NCI-H146 (cell line): ENCODE results near the gene DTNB.
"Not testable (repeated sequence)": the region's sequence is repeated elsewhere in the genome, so short reads cannot be mapped to it uniquely, and the experiment has no call there.

Experiments
- DNase-seq: peaks from one replicate; lab custom pipeline; 2025; lab: John Stamatoyannopoulos, UW

DTNB gene

GRCh38 chr2:25418944-25419677 lies 254.3 kb downstream of the DTNB start:
- no peak for DNase-seq

GRCh38 chr2:25417715-25418369 lies 255.5 kb downstream of the DTNB start:
- DNase-seq, result no peak

DNA sequence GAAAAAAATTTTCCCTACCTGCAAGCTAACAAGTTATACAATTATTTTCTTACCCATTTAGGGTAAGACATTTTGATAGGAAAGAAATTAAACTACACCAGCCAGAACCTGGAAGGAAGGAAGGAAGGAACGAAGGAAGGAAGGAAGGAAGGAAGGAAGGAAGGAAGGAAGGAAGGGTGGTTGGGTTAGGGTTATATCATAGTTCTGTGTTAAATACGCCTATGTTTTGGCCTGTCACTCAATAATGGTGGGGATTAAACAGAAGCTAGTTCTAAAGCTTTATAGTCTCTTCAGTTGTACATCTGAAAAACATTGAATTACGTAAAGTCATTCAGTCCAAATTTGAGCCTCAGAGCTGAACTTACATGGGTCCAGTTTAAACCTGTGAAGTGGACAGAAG lies 256.7 kb downstream of the DTNB start:
- DNase-seq, result no peak

DNA sequence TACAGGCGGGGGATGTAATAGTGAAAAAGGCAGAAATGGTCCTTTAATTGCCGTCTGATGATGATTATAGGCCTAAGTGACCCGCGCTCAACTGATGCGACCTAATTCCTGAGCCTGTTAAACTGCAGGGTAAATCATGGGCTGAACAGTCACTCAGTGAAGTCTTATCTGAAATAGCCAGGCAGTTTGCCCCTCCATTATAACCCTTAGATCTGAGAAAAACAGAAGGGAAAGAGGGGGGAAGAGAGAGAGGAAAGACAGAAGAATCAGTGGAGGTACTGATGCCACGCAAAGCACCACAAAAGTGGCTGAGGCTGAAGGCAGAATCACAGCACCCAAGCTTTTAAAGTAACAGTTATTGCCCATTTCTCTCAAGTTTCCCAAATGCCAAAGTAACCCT lies 258.6 kb downstream of the DTNB start:
- no peak for DNase-seq

- DNase-seq, result not testable (repeated sequence)
These were observed 260.0 kb downstream of the DTNB start for GRCh38 chr2:25413409-25413808.

- DNase-seq, result no peak
These were observed 261.6 kb downstream of the DTNB start for GRCh38 chr2:25411753-25412152.

- DNase-seq, result no peak
These were observed 262.1 kb downstream of the DTNB start for GRCh38 chr2:25411281-25411680.

GRCh38 chr2:25410370-25410769 lies 263.0 kb downstream of the DTNB start:
- DNase-seq, result no peak

DNA sequence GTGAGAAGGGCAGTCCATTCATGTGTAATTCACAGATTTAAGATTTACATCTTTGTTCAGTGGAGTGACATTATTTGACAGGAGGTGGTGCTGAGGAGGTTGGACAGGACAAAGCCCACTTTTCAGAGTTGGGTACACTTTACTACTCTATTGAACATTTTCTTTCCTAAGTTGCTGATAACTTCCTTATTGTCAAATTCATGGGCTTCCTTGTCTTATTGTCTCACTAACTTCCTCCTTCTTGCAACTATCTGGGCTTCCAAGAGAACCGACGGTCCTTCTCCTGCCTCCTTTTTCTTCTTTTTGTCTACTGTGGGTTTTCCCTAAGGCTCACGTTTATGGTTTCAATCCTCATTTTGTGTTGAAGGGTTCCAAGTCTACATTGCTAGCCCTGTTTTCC lies 263.9 kb downstream of the DTNB start:
- DNase-seq, result no peak

DNA sequence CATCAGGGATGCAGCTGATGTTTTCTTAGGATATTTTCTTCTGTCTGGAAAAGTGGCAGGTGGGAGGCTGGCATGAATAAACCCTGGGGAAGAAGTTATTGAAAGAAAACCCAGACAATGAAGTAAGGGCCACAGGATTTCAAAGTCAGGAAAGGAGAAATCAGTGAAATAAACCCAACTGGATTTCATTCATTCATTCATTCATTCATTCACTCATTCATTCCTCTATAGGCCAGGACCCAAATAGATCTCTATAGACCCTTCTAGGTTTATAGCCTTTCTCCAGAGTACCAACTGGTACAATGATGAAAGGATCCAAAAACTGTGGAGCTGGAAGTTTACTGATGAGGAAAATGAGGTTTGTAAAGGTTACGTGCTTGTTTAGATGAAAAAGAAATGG lies 264.3 kb downstream of the DTNB start:
- no peak for DNase-seq

- no peak for DNase-seq
These were observed 267.6 kb downstream of the DTNB start for GRCh38 chr2:25405611-25406295.

- DNase-seq, result not testable (repeated sequence)
These were observed 270.1 kb downstream of the DTNB start for GRCh38 chr2:25403120-25403760.

GRCh38 chr2:25402477-25402876 lies 270.9 kb downstream of the DTNB start:
- DNase-seq, result peak; percentile 48

- DNase-seq, result peak; percentile 95
These were observed 271.9 kb downstream of the DTNB start for GRCh38 chr2:25401307-25402026.

GRCh38 chr2:25400576-25401216 lies 272.7 kb downstream of the DTNB start:
- peak; percentile 54 for DNase-seq

GRCh38 chr2:25400169-25400568 lies 273.2 kb downstream of the DTNB start:
- peak; percentile 71 for DNase-seq

GRCh38 chr2:25398534-25398933 lies 274.8 kb downstream of the DTNB start:
- DNase-seq, result no peak

GRCh38 chr2:25397777-25398176 lies 275.6 kb downstream of the DTNB start:
- no peak for DNase-seq

DNA sequence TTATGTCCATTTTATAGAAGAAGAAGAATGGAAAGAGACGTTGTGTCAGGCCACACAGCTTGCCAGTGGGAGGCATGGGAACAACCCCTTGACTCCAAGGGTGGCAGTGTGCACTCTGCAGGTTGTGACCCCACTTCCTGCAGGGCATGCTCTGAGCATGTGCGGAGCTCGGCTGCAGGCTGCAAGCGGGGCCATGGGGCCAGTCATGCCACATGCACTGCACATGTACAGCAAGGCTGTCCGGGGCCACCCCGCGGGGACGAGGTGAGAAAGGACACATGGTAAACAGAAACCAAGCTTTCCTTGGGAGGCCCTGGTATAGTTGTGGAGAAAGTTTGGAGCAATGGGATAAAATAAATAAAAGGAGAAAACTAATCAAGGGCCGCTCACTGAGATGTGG lies 284.2 kb downstream of the DTNB start:
- no peak for DNase-seq

GRCh38 chr2:25388491-25388890 lies 284.9 kb downstream of the DTNB start:
- DNase-seq, result no peak

DNA sequence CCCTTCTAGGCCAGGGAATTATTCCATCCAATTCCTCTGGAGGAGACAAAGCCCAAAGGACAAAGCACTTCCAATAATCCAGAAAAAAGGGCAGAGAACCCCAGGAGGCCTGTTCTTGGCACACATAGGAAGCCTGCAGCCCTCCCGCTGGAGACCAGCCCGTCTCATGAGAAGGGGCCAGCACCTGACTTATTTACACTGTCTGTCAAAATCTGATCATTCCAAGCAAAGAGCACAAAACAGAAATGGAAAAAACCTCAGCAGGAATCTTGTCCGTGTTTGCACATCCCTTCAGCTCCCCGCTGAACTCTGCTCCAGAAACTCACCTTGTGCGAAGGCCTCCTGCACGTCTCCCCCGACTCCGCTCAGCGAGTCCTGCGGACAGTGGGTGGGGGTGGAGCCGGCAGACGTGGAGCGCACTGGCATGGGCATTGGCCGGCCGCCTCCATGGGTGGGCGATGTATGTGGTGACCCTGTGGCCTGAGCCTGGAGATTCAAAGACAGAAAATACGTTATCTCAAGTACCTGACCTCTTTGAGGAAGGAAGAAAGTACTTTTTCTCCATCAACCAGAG lies 285.4 kb downstream of the DTNB start:
- no peak for DNase-seq
